ENCODE data around the gene TEX101. TPM values are rescaled to one million over a fixed set of nuclear protein-coding genes. Genes with fewer than 3 reads are reported as not detected.
"Not testable (repeated sequence)": the region's sequence is repeated elsewhere in the genome, so short reads cannot be mapped to it uniquely, and the experiment has no call there.

The TEX101 gene
- total and polyA plus RNA-seq, 2 donors (not counting 1 experiment from before 2014, with no cell fraction given), result not detected

DNA sequence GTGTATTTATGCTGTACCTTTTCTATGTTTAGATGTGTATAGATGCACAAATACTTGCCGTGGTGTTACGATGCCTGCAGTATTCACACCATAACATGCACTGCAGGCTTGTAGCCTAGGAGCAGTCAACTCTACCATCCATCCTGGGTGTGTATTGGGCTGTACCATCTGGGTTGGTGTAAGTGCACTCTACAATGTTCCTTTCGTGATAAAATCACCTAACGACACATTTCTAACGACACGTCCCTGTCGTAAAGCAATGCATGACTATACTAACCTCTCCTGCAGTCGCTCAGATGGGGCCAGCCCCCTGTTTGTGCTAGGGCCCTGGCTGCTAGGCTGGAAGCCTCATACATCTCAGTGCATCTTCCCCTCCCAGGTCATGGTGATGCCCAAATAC is 42.8 kb upstream of the TEX101 start:
- Histone ChIP-seq H3K36me3 (ENCODE audit: control insufficient read depth, insufficient read depth, low read length) (no peaks in the 10 kb centered on the region), H3K9ac (ENCODE audit: insufficient read depth, low read length) (no peak overlapping the region), H3K4me3 (replicated peaks in 1 of 4; ENCODE audit: control extremely low read depth in 1 of 4, insufficient read depth in 1 of 4, low read depth in 3 of 4, low read length in 4 of 4) (no peak overlapping the region), H3K79me2 (ENCODE audit: control insufficient read depth, insufficient read depth, low read length) (no peaks in the 10 kb centered on the region), H3K27ac (ENCODE audit: insufficient read depth, low read length) (no peak overlapping the region), H4K20me1 (ENCODE audit: control insufficient read depth, extremely low read depth, insufficient read depth, low read length) (no peaks in the 10 kb centered on the region), H3K27me3 (ENCODE audit: control insufficient read depth, insufficient read depth, low read length) (peaks cover 8% of the 10 kb centered on the region), H3K9me3 (ENCODE audit: control insufficient read depth, insufficient read depth, low read depth, low read length) (no peaks in the 10 kb centered on the region), H3K4me2 (ENCODE audit: extremely low read depth, insufficient read depth, low read length) (no peak overlapping the region), H2AFZ (ENCODE audit: low read length) (no peak overlapping the region), H3K4me1 (ENCODE audit: control insufficient read depth, extremely low read depth, insufficient read depth, low read length) (no peaks in the 10 kb centered on the region)
- no peak for DNase-seq (ENCODE audit: low read depth in 2 of 2)
- TF ChIP-seq EZH2 (IDR thresholded peaks at IDR 0.05; ENCODE audit: low read length, missing control alignments) (no peak), CTCF (conservative IDR thresholded peaks at IDR 0.05 in 1 of 2, IDR thresholded peaks at IDR 0.05 in 1 of 2; ENCODE audit: low read depth in 1 of 2, low read length in 2 of 2) (no peak)

- TF ChIP-seq CTCF (conservative IDR thresholded peaks at IDR 0.05 in 1 of 2, IDR thresholded peaks at IDR 0.05 in 1 of 2; ENCODE audit: low read depth in 1 of 2, low read length in 2 of 2) (no peak), EZH2 (IDR thresholded peaks at IDR 0.05; ENCODE audit: low read length, missing control alignments) (no peak)
- H3K9ac ChIP-seq (ENCODE audit: insufficient read depth, low read length), result no peak overlapping the region
- H3K36me3 ChIP-seq (ENCODE audit: control insufficient read depth, insufficient read depth, low read length), result no peaks in the 10 kb centered on the region
- no peaks in the 10 kb centered on the region for H4K20me1 ChIP-seq (ENCODE audit: control insufficient read depth, extremely low read depth, insufficient read depth, low read length)
- no peak overlapping the region for H3K27ac ChIP-seq (ENCODE audit: insufficient read depth, low read length)
- H3K4me1 ChIP-seq (ENCODE audit: control insufficient read depth, extremely low read depth, insufficient read depth, low read length), result no peaks in the 10 kb centered on the region
- H3K27me3 ChIP-seq (ENCODE audit: control insufficient read depth, insufficient read depth, low read length), result peaks cover 8% of the 10 kb centered on the region
- no peak overlapping the region for H3K4me3 ChIP-seq (replicated peaks in 1 of 4; ENCODE audit: control extremely low read depth in 1 of 4, insufficient read depth in 1 of 4, low read depth in 3 of 4, low read length in 4 of 4)
- no peaks in the 10 kb centered on the region for H3K9me3 ChIP-seq (ENCODE audit: control insufficient read depth, insufficient read depth, low read depth, low read length)
- peak in 1 of 2 donors; percentile 6 for DNase-seq (ENCODE audit: low read depth in 2 of 2)
- H2AFZ ChIP-seq (ENCODE audit: low read length), result no peak overlapping the region
- H3K79me2 ChIP-seq (ENCODE audit: control insufficient read depth, insufficient read depth, low read length), result no peaks in the 10 kb centered on the region
- no peak overlapping the region for H3K4me2 ChIP-seq (ENCODE audit: extremely low read depth, insufficient read depth, low read length)
Observed at GRCh38 chr19:43372462-43372861, 42.2 kb upstream of the TEX101 start.

DNA sequence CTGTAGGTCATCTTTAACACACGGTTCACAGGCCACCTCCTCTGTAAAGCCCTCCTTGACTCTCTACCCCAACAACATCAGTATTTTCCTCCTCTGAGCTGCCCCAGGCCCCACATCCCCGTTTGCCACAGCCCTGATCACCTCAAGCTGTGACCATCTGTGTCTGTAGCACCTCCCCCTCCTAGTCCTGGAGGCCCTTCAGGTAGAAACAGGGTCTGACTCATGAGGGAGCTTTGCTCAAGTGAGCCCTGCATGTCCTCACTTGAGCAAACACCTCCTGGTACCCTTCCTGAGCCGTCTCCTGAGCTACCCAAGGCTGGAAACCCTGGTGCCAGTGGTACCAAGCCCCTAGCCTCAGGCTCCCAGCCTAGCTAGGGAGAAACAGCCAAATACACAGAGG is 37.1 kb upstream of the TEX101 start:
- not testable (repeated sequence) for H3K79me2 ChIP-seq (ENCODE audit: control insufficient read depth, insufficient read depth, low read length); H3K9ac ChIP-seq (ENCODE audit: insufficient read depth, low read length); H3K4me1 ChIP-seq (ENCODE audit: control insufficient read depth, extremely low read depth, insufficient read depth, low read length); H3K4me3 ChIP-seq (replicated peaks in 1 of 4; ENCODE audit: control extremely low read depth in 1 of 4, insufficient read depth in 1 of 4, low read depth in 3 of 4, low read length in 4 of 4); DNase-seq (ENCODE audit: low read depth in 2 of 2); H3K27me3 ChIP-seq (ENCODE audit: control insufficient read depth, insufficient read depth, low read length); H4K20me1 ChIP-seq (ENCODE audit: control insufficient read depth, extremely low read depth, insufficient read depth, low read length); H3K27ac ChIP-seq (ENCODE audit: insufficient read depth, low read length); H3K4me2 ChIP-seq (ENCODE audit: extremely low read depth, insufficient read depth, low read length); H3K36me3 ChIP-seq (ENCODE audit: control insufficient read depth, insufficient read depth, low read length); H2AFZ ChIP-seq (ENCODE audit: low read length); H3K9me3 ChIP-seq (ENCODE audit: control insufficient read depth, insufficient read depth, low read depth, low read length)
